ENCODE results near the gene CALML5.

GRCh38 chr10:5512881-5513612 lies 13.7 kb upstream of the CALML5 start:
- TF ChIP-seq, protein P1, sequence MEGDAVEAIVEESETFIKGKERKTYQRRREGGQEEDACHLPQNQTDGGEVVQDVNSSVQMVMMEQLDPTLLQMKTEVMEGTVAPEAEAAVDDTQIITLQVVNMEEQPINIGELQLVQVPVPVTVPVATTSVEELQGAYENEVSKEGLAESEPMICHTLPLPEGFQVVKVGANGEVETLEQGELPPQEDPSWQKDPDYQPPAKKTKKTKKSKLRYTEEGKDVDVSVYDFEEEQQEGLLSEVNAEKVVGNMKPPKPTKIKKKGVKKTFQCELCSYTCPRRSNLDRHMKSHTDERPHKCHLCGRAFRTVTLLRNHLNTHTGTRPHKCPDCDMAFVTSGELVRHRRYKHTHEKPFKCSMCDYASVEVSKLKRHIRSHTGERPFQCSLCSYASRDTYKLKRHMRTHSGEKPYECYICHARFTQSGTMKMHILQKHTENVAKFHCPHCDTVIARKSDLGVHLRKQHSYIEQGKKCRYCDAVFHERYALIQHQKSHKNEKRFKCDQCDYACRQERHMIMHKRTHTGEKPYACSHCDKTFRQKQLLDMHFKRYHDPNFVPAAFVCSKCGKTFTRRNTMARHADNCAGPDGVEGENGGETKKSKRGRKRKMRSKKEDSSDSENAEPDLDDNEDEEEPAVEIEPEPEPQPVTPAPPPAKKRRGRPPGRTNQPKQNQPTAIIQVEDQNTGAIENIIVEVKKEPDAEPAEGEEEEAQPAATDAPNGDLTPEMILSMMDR (IDR thresholded peaks at IDR 0.05) = no peak
- TF ChIP-seq POLR2A (IDR thresholded peaks at IDR 0.05) = no peak
